GM18498 (cell line): ENCODE results near the gene HPCA.

Source experiments
- ATAC-seq: cut with Tn5 transposase; IDR thresholded peaks from one replicate; pipeline ENCODE4 v1.9.1; 2021; ENCODE audit warnings: mild to moderate bottlenecking, moderate library complexity; ENCODE audit not compliant: unreplicated experiment

The HPCA gene

GRCh38 chr1:32870615-32871363, 15.5 kb upstream of the HPCA start, which contains the start of gene FNDC5:
Gene FNDC5, minus strand, starts transcription at chr1:32870912.
- no peak for ATAC-seq

- no peak for ATAC-seq
These were observed 14.7 kb upstream of the HPCA start for GRCh38 chr1:32871364-32872191.

- ATAC-seq, result no peak
These were observed 14.2 kb upstream of the HPCA start for GRCh38 chr1:32872192-32872460.

- ATAC-seq, result no peak
These were observed 12.8 kb upstream of the HPCA start for GRCh38 chr1:32873484-32873883.

GRCh38 chr1:32874860-32875752, 11.2 kb upstream of the HPCA start:
- no peak for ATAC-seq

- ATAC-seq, result no peak
These were observed 9.7 kb upstream of the HPCA start for GRCh38 chr1:32876341-32877210.

- ATAC-seq, result no peak
These were observed 8.8 kb upstream of the HPCA start for GRCh38 chr1:32877211-32878110.

GRCh38 chr1:32878183-32878582, 8.1 kb upstream of the HPCA start:
- no peak for ATAC-seq

GRCh38 chr1:32878637-32879041, 7.7 kb upstream of the HPCA start:
- ATAC-seq, result no peak

- no peak for ATAC-seq
These were observed 5.0 kb upstream of the HPCA start for GRCh38 chr1:32881291-32881690.

GRCh38 chr1:32881871-32882850, 4.1 kb upstream of the HPCA start:
- no peak for ATAC-seq

GRCh38 chr1:32883338-32884031, 2.8 kb upstream of the HPCA start:
- ATAC-seq, result no peak

- no peak for ATAC-seq
These were observed 2.3 kb upstream of the HPCA start for GRCh38 chr1:32884032-32884372.

GRCh38 chr1:32884726-32885125, 1.6 kb upstream of the HPCA start:
- no peak for ATAC-seq

- ATAC-seq, result no peak
These were observed 651 bp upstream of the HPCA start for GRCh38 chr1:32885676-32886003.

- no peak for ATAC-seq
These were observed 630 bp downstream of the HPCA start for GRCh38 chr1:32886828-32887414.

GRCh38 chr1:32887623-32888022, 1.3 kb downstream of the HPCA start:
- no peak for ATAC-seq

- ATAC-seq, result no peak
These were observed 1.8 kb downstream of the HPCA start for GRCh38 chr1:32888134-32888533.
